HEK293 (cell line): ENCODE data around the gene MAP2K6.

Experiments used
- GLI2 ChIP-seq: fragments of 450-650 bp; formaldehyde crosslinking; IDR thresholded peaks from 2 replicates; pipeline ENCODE4; 2017; ENCODE audit warnings: missing biosample characterization, missing genetic modification characterization, low read depth, borderline replicate concordance
- HOXC10 ChIP-seq: sonication (generic); formaldehyde crosslinking; IDR thresholded peaks from 2 replicates; pipeline ENCODE4 v1.8.1; 2023; ENCODE audit warnings: mild to moderate bottlenecking, missing genetic modification reagents
- MEIS1 ChIP-seq: sonication (generic); formaldehyde crosslinking; IDR thresholded peaks from 2 replicates; pipeline ENCODE4 v1.8.1; 2022; ENCODE audit warnings: missing genetic modification reagents, mild to moderate bottlenecking, borderline replicate concordance
- REPIN1 ChIP-seq: fragments of 450-650 bp; formaldehyde crosslinking; IDR thresholded peaks from 2 replicates; pipeline ENCODE4 v1.5.1; 2017; ENCODE audit warnings: missing biosample characterization, missing genetic modification characterization, low read depth
- ZBTB10 ChIP-seq: fragments of 450-650 bp; formaldehyde crosslinking; IDR thresholded peaks from 2 replicates; pipeline ENCODE4 v1.5.1; 2016; ENCODE audit warnings: missing biosample characterization, missing genetic modification characterization
- ZFHX2 ChIP-seq: fragments of 450-650 bp; formaldehyde crosslinking; conservative IDR thresholded peaks from 2 replicates; pipeline ENCODE4 v1.5.1; 2016; ENCODE audit warnings: missing biosample characterization, missing genetic modification characterization
- ZNF76 ChIP-seq: fragments of 450-650 bp; formaldehyde crosslinking; IDR thresholded peaks from 2 replicates; pipeline ENCODE4; 2016; ENCODE audit warnings: low read depth, missing biosample characterization, missing genetic modification characterization, borderline replicate concordance
- ZSCAN18 ChIP-seq: fragments of 450-650 bp; formaldehyde crosslinking; IDR thresholded peaks from 2 replicates; pipeline ENCODE4 v1.5.1; 2016; ENCODE audit warnings: missing biosample characterization, missing genetic modification characterization
- TF ChIP-seq, protein P1 (sequence below): fragments of 450-650 bp; formaldehyde crosslinking; conservative IDR thresholded peaks from 2 replicates; pipeline ENCODE4 v1.5.1; 2016; ENCODE audit warnings: low read depth, missing biosample characterization, missing genetic modification characterization
- TF ChIP-seq, protein P2 (sequence below): fragments of 450-650 bp; formaldehyde crosslinking; IDR thresholded peaks from 2 replicates; pipeline ENCODE4 v1.5.1; 2016; ENCODE audit warnings: missing biosample characterization, missing genetic modification characterization
- TF ChIP-seq, protein P3 (sequence below): fragments of 450-650 bp; formaldehyde crosslinking; conservative IDR thresholded peaks from 2 replicates; pipeline ENCODE4 v1.5.1; 2016; ENCODE audit warnings: low read depth, missing biosample characterization, missing genetic modification characterization
- TF ChIP-seq, protein P4 (sequence below): fragments of 450-650 bp; formaldehyde crosslinking; IDR thresholded peaks from 2 replicates; pipeline ENCODE4 v1.5.1; 2016; ENCODE audit warnings: missing biosample characterization, missing genetic modification characterization

GRCh38 chr17:69480245-69480644 lies 65.7 kb downstream of the MAP2K6 start:
- TF ChIP-seq, protein P1, sequence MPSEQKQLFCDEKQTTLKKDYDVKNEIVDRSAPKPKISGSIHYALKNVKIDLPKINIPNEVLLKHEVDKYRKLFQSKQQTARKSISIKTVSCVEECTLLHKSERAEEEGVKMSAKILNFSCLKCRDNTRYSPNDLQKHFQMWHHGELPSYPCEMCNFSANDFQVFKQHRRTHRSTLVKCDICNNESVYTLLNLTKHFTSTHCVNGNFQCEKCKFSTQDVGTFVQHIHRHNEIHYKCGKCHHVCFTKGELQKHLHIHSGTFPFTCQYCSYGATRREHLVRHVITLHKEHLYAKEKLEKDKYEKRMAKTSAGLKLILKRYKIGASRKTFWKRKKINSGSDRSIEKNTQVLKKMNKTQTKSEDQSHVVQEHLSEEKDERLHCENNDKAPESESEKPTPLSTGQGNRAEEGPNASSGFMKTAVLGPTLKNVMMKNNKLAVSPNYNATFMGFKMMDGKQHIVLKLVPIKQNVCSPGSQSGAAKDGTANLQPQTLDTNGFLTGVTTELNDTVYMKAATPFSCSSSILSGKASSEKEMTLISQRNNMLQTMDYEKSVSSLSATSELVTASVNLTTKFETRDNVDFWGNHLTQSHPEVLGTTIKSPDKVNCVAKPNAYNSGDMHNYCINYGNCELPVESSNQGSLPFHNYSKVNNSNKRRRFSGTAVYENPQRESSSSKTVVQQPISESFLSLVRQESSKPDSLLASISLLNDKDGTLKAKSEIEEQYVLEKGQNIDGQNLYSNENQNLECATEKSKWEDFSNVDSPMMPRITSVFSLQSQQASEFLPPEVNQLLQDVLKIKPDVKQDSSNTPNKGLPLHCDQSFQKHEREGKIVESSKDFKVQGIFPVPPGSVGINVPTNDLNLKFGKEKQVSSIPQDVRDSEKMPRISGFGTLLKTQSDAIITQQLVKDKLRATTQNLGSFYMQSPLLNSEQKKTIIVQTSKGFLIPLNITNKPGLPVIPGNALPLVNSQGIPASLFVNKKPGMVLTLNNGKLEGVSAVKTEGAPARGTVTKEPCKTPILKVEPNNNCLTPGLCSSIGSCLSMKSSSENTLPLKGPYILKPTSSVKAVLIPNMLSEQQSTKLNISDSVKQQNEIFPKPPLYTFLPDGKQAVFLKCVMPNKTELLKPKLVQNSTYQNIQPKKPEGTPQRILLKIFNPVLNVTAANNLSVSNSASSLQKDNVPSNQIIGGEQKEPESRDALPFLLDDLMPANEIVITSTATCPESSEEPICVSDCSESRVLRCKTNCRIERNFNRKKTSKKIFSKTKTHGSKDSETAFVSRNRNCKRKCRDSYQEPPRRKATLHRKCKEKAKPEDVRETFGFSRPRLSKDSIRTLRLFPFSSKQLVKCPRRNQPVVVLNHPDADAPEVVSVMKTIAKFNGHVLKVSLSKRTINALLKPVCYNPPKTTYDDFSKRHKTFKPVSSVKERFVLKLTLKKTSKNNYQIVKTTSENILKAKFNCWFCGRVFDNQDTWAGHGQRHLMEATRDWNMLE (tag by site-specific recombination), result no peak
- TF ChIP-seq, protein P2, sequence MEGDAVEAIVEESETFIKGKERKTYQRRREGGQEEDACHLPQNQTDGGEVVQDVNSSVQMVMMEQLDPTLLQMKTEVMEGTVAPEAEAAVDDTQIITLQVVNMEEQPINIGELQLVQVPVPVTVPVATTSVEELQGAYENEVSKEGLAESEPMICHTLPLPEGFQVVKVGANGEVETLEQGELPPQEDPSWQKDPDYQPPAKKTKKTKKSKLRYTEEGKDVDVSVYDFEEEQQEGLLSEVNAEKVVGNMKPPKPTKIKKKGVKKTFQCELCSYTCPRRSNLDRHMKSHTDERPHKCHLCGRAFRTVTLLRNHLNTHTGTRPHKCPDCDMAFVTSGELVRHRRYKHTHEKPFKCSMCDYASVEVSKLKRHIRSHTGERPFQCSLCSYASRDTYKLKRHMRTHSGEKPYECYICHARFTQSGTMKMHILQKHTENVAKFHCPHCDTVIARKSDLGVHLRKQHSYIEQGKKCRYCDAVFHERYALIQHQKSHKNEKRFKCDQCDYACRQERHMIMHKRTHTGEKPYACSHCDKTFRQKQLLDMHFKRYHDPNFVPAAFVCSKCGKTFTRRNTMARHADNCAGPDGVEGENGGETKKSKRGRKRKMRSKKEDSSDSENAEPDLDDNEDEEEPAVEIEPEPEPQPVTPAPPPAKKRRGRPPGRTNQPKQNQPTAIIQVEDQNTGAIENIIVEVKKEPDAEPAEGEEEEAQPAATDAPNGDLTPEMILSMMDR (tag by site-specific recombination), result no peak
- TF ChIP-seq, protein P3, sequence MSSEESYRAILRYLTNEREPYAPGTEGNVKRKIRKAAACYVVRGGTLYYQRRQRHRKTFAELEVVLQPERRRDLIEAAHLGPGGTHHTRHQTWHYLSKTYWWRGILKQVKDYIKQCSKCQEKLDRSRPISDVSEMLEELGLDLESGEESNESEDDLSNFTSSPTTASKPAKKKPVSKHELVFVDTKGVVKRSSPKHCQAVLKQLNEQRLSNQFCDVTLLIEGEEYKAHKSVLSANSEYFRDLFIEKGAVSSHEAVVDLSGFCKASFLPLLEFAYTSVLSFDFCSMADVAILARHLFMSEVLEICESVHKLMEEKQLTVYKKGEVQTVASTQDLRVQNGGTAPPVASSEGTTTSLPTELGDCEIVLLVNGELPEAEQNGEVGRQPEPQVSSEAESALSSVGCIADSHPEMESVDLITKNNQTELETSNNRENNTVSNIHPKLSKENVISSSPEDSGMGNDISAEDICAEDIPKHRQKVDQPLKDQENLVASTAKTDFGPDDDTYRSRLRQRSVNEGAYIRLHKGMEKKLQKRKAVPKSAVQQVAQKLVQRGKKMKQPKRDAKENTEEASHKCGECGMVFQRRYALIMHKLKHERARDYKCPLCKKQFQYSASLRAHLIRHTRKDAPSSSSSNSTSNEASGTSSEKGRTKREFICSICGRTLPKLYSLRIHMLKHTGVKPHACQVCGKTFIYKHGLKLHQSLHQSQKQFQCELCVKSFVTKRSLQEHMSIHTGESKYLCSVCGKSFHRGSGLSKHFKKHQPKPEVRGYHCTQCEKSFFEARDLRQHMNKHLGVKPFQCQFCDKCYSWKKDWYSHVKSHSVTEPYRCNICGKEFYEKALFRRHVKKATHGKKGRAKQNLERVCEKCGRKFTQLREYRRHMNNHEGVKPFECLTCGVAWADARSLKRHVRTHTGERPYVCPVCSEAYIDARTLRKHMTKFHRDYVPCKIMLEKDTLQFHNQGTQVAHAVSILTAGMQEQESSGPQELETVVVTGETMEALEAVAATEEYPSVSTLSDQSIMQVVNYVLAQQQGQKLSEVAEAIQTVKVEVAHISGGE (tag by site-specific recombination), result no peak
- no peak for TF ChIP-seq GLI2 (tag by site-specific recombination)
- no peak for TF ChIP-seq ZSCAN18 (tag by site-specific recombination)
- TF ChIP-seq, protein P4, sequence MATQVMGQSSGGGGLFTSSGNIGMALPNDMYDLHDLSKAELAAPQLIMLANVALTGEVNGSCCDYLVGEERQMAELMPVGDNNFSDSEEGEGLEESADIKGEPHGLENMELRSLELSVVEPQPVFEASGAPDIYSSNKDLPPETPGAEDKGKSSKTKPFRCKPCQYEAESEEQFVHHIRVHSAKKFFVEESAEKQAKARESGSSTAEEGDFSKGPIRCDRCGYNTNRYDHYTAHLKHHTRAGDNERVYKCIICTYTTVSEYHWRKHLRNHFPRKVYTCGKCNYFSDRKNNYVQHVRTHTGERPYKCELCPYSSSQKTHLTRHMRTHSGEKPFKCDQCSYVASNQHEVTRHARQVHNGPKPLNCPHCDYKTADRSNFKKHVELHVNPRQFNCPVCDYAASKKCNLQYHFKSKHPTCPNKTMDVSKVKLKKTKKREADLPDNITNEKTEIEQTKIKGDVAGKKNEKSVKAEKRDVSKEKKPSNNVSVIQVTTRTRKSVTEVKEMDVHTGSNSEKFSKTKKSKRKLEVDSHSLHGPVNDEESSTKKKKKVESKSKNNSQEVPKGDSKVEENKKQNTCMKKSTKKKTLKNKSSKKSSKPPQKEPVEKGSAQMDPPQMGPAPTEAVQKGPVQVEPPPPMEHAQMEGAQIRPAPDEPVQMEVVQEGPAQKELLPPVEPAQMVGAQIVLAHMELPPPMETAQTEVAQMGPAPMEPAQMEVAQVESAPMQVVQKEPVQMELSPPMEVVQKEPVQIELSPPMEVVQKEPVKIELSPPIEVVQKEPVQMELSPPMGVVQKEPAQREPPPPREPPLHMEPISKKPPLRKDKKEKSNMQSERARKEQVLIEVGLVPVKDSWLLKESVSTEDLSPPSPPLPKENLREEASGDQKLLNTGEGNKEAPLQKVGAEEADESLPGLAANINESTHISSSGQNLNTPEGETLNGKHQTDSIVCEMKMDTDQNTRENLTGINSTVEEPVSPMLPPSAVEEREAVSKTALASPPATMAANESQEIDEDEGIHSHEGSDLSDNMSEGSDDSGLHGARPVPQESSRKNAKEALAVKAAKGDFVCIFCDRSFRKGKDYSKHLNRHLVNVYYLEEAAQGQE (tag by site-specific recombination), result no peak
- TF ChIP-seq REPIN1 (tag by site-specific recombination), result no peak
- no peak for TF ChIP-seq ZFHX2 (tag by site-specific recombination)
- no peak for TF ChIP-seq ZNF76 (tag by site-specific recombination)
- no peak for TF ChIP-seq HOXC10 (CRISPR knock-in tag)
- TF ChIP-seq ZBTB10 (tag by site-specific recombination), result no peak
- TF ChIP-seq MEIS1 (CRISPR knock-in tag), result no peak
